K562 (cell line): Measurements from ENCODE around the gene DUOX2. TPM values are rescaled to one million over a fixed set of nuclear protein-coding genes. Genes with fewer than 3 reads are reported as not detected.
"Not testable (repeated sequence)": the region's sequence is repeated elsewhere in the genome, so short reads cannot be mapped to it uniquely, and the experiment has no call there.

ENCODE experiments used
- ATAC-seq: fragments of 200-7000 bp; cut with Tn5 transposase; 3 replicates; pipeline ENCODE4 v1.9.1; 2020; ENCODE audit warnings: moderate library complexity
- BruUV-seq: library from RNA; stranded (reverse); fragments of 400-500 nt; replicated peaks from 2 replicates; lab custom pipeline; 2021; lab: Mats Ljungman, UMichigan
- CTCF ChIA-PET: fragments of 300-600 bp; formaldehyde crosslinking; extraction: SDS; loops from one replicate; lab custom pipeline; 2021; ENCODE audit warnings: low intra/inter-chr PET ratio; lab: Yijun Ruan, JAX
- POLR2A ChIA-PET: fragments of 300-600, 350-650 bp; sonication (Branson Sonifier 250); formaldehyde crosslinking; extraction: SDS; loops from one replicate; lab custom pipeline; 2021; ENCODE audit warnings: antibody characterized with exemption, inconsistent platforms; lab: Yijun Ruan, JAX
- DNase-seq, 4 experiments: peaks; one replicate each; pipeline versions ENCODE4 v3.0.0 to v3.0.0-alpha.2; 2011 to 2018; ENCODE audit warnings: low spot score in 3 of 4, mixed read lengths in 3 of 4; ENCODE audit errors: extremely low read depth in 1 of 4
- FAIRE-seq: peaks from 2 replicates; lab custom pipeline; 2011; peaks lifted over from hg19 to GRCh38; lab: Jason Lieb, UNC
- H2AFZ ChIP-seq: 2 replicates; pipeline ENCODE4 v1.6.0; 2011; ENCODE audit warnings: low read depth, low read length, control low read depth, inconsistent platforms
- H3K27ac ChIP-seq: fragments of 200-600 bp; 3 replicates; pipeline ENCODE4 v1.8.0; 2011; ENCODE audit warnings: low read depth, mild to moderate bottlenecking, control low read depth, inconsistent platforms, low read length, moderate library complexity, mixed read lengths; ENCODE audit errors: extremely low read depth
- H3K27me3 ChIP-seq, 2 experiments: fragments of 300-600 bp in 1 of 2; 2 replicates in 1 of 2; 3 replicates in 1 of 2; pipeline versions ENCODE4 v1.6.0 to v1.8.0; 2011; ENCODE audit warnings: inconsistent platforms in 2 of 2, low read length in 2 of 2, mild to moderate bottlenecking in 1 of 2, mixed read lengths in 1 of 2, moderate library complexity in 1 of 2; ENCODE audit not compliant: control insufficient read depth in 2 of 2, insufficient read depth in 2 of 2
- H3K36me3 ChIP-seq: fragments of 300-600 bp; 3 replicates; pipeline ENCODE4 v1.8.0; 2011; ENCODE audit warnings: mild to moderate bottlenecking, low read length, inconsistent platforms; ENCODE audit not compliant: control insufficient read depth, insufficient read depth
- H3K4me1 ChIP-seq, 2 experiments: fragments of 200-600 bp in 1 of 2; replicated peaks in 1 of 2; 2 replicates in 1 of 2; 3 replicates in 1 of 2; pipeline versions ENCODE4 v1.5.1 to v1.8.0; 2011; ENCODE audit warnings: inconsistent platforms in 2 of 2, low read length in 2 of 2, mild to moderate bottlenecking in 1 of 2, mixed read lengths in 1 of 2, moderate library complexity in 1 of 2; ENCODE audit not compliant: control insufficient read depth in 2 of 2, insufficient read depth in 2 of 2
- H3K4me2 ChIP-seq: 2 replicates; pipeline ENCODE4 v1.6.1; 2011; ENCODE audit warnings: low read length, control low read depth, inconsistent platforms, mixed read lengths; ENCODE audit not compliant: insufficient read depth
- H3K4me3 ChIP-seq: fragments of 200-600 bp; sonication (generic), shearing (Covaris generic); 2 replicates; pipeline ENCODE4 v1.5.1; 2016; ENCODE audit warnings: control low read depth, inconsistent platforms
- H3K79me2 ChIP-seq: fragments of 200-600 bp; 3 replicates; pipeline ENCODE4 v1.8.0; 2011; ENCODE audit warnings: low read length, inconsistent platforms; ENCODE audit not compliant: control insufficient read depth, insufficient read depth
- H3K9ac ChIP-seq, 2 experiments: 2 replicates each; pipeline versions ENCODE4 v1.6.0 to v1.6.1; 2011; ENCODE audit warnings: low read depth in 2 of 2, low read length in 2 of 2, control low read depth in 1 of 2, inconsistent platforms in 1 of 2, mild to moderate bottlenecking in 1 of 2, mixed read lengths in 1 of 2; ENCODE audit not compliant: insufficient read depth in 1 of 2
- H3K9me1 ChIP-seq: one replicate; pipeline ENCODE4 v1.6.0; 2011; ENCODE audit warnings: inconsistent platforms, mild to moderate bottlenecking, low read length, moderate library complexity; ENCODE audit not compliant: control insufficient read depth, insufficient read depth
- H3K9me3 ChIP-seq: replicated peaks from 2 replicates; pipeline ENCODE4 v1.5.1; 2011; ENCODE audit warnings: low read depth, low read length, inconsistent platforms; ENCODE audit not compliant: control insufficient read depth, insufficient read depth
- H4K20me1 ChIP-seq: replicated peaks from 2 replicates; pipeline ENCODE4 v1.6.1; 2011; ENCODE audit warnings: low read length, inconsistent platforms, mixed read lengths; ENCODE audit not compliant: control insufficient read depth, insufficient read depth
- NFIC ChIP-seq: fragments of 450-650 bp; IDR thresholded peaks from 2 replicates; pipeline ENCODE4 v1.6.1; 2017; ENCODE audit warnings: mild to moderate bottlenecking, inconsistent platforms
- WGBS: fragments of 100-300 bp; shearing (Covaris generic); methylation state at CpG from one replicate; pipeline ENCODE4 v1.1.6; 2016; ENCODE audit warnings: low coverage, mixed read lengths; ENCODE audit not compliant: insufficient coverage; ENCODE audit errors: missing lambda C conversion rate; 5-methylcytosine and 5-hydroxymethylcytosine counted together
- in situ Hi-C: fragments of 300-500 bp; cut with MboI; formaldehyde crosslinking; loops from 4 replicates; pipeline ENCODE4 v1.15.0; 2018; ENCODE audit warnings: inconsistent platforms, mixed read lengths
- intact Hi-C: fragments of 100-400 bp; cut with micrococcal nuclease; formaldehyde crosslinking; loops from 2 replicates; pipeline ENCODE4 v1.14.2; 2022
- polyA plus RNA-seq, 8 experiments: library from polyadenylated mRNA; depleted of rRNA in 4 of 8; stranded (reverse) in 5 of 8; unstranded in 3 of 8; fragments of >200 nt; fragmentation: Nextera tagmentation in 2 of 8; fragmentation: Illumina TruSeq in 1 of 8; extraction: Ambion mirVana in 2 of 8; extraction: Trizol in 1 of 8; gene quantifications; 2 replicates each; pipeline versions ENCODE4 v1.2.1 to v1.2.3, GENCODE V29; 2011 to 2014; ENCODE audit warnings: inconsistent platforms in 1 of 8, missing spikeins in 1 of 8
- total RNA-seq, 7 experiments: library from RNA; depleted of rRNA in 6 of 7; stranded (reverse); fragments of >200 nt in 6 of 7; fragmentation: Illumina TruSeq in 2 of 7; extraction: Trizol in 2 of 7; gene quantifications; 2 replicates each; pipeline versions ENCODE4 v1.2.1 to v1.2.3, GENCODE V29; 2011 to 2021; ENCODE audit warnings: low replicate concordance in 1 of 7
- TF ChIP-seq, protein P1 (sequence below): fragments of 450-650 bp; IDR thresholded peaks from 2 replicates; pipeline ENCODE4 v1.6.1; 2017; ENCODE audit warnings: antibody characterized with exemption, mild to moderate bottlenecking

The DUOX2 gene
- total and polyA plus RNA-seq, 9 of the 15 experiments (the other 6 are each of a cell fraction or from before 2014, with no cell fraction given), result 0.01 to 0.03 (median 0.02) TPM; not detected in 6

DNA sequence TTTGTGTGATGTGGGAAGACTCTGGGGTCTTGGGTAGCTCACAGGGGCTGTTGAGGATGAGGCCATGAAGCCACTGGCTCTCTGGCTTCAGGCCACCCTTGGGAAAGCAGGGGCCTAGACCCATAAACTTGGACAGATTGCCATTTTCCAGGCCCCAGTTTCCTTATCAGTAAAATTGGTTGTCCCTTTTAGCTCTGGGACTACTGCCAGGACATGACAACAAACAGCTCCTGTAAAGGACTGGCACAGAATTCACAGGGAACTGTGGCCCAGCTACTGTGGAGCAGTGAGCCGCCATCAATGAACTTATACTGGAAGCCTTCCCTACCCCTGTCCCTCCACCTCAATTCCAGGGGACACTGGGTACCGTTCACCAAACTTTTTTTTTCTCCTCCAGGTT is 36.6 kb downstream of the DUOX2 start:
- H3K9me1 ChIP-seq, H2AFZ ChIP-seq, H3K4me3 ChIP-seq, H4K20me1 ChIP-seq, H3K9me3 ChIP-seq, intact Hi-C loops, ATAC-seq, POLR2A ChIA-PET, H3K36me3 ChIP-seq, DNase-seq, H3K27me3 ChIP-seq, H3K9ac ChIP-seq, H3K79me2 ChIP-seq, BruUV-seq, H3K27ac ChIP-seq, CTCF ChIA-PET, H3K4me2 ChIP-seq, in situ Hi-C loops: not testable (repeated sequence)
- peaks cover 12 to 24% of the 10 kb centered on the region in 2 experiments for H3K4me1 ChIP-seq
- WGBS, result 11% methylated on average over 2 of the region's 2 CpGs
- peak; percentile 70 for FAIRE-seq
- peak; percentile 49; the same call in 1 of the 2 replicates for TF ChIP-seq NFIC
- TF ChIP-seq, protein P1, sequence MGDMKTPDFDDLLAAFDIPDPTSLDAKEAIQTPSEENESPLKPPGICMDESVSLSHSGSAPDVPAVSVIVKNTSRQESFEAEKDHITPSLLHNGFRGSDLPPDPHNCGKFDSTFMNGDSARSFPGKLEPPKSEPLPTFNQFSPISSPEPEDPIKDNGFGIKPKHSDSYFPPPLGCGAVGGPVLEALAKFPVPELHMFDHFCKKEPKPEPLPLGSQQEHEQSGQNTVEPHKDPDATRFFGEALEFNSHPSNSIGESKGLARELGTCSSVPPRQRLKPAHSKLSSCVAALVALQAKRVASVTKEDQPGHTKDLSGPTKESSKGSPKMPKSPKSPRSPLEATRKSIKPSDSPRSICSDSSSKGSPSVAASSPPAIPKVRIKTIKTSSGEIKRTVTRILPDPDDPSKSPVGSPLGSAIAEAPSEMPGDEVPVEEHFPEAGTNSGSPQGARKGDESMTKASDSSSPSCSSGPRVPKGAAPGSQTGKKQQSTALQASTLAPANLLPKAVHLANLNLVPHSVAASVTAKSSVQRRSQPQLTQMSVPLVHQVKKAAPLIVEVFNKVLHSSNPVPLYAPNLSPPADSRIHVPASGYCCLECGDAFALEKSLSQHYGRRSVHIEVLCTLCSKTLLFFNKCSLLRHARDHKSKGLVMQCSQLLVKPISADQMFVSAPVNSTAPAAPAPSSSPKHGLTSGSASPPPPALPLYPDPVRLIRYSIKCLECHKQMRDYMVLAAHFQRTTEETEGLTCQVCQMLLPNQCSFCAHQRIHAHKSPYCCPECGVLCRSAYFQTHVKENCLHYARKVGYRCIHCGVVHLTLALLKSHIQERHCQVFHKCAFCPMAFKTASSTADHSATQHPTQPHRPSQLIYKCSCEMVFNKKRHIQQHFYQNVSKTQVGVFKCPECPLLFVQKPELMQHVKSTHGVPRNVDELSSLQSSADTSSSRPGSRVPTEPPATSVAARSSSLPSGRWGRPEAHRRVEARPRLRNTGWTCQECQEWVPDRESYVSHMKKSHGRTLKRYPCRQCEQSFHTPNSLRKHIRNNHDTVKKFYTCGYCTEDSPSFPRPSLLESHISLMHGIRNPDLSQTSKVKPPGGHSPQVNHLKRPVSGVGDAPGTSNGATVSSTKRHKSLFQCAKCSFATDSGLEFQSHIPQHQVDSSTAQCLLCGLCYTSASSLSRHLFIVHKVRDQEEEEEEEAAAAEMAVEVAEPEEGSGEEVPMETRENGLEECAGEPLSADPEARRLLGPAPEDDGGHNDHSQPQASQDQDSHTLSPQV, result peak; percentile 22; the same call in 1 of the 2 replicates

DNA sequence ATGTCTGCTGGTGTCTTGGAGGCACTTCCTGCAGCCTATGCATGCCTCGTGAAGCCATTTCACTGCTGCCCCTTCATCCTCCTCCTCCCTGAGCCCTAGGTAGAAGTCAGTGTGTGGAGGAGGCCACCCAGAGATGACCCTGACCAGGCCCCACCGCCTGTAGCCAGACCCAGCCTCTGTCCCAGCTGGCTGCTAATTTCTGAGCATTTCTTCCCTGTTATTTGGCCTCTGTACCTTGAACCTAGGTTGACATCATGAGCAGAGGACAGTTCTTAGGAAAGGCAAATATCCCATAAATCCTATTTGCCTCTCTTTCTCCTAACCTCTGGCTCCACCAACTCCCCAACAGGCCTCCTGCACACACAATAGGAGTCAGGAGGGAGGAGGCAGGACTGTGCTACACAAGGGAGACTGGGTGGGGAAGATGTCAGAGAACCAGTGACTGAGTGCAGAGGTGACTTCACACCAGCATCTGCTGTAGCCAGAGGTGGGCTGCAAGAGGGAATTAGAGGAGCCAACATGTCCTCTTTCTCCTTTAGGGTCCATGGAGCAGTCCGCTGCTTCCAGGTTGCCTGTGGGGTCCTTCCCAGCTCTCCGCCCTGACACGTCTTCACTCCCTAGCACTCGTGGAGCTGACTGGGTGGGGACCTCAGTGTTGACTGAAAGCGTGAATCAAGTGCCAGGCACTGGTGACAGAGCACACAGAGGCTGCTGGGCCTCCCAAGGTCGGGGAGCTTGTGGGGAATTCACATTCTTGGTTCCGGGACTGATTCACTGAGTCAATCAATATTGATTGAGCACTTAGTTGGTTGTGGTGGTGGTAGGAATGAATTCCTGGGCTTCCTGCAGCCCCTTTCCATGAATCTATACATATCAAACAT is 38.3 kb downstream of the DUOX2 start:
- H2AFZ ChIP-seq, H4K20me1 ChIP-seq, H3K9ac ChIP-seq, in situ Hi-C loops, BruUV-seq, intact Hi-C loops, CTCF ChIA-PET, ATAC-seq, H3K27me3 ChIP-seq, H3K4me2 ChIP-seq, H3K9me1 ChIP-seq, H3K36me3 ChIP-seq, H3K27ac ChIP-seq, H3K79me2 ChIP-seq, H3K4me3 ChIP-seq, POLR2A ChIA-PET, H3K9me3 ChIP-seq, DNase-seq: not testable (repeated sequence)
- H3K4me1 ChIP-seq, result peaks cover 12 to 24% of the 10 kb centered on the region in 2 experiments
- no CpG with 5 or more reads among the region's 9 CpGs for WGBS
- FAIRE-seq, result peak; percentile 55

GRCh38 chr15:45073602-45074001 is 40.4 kb downstream of the DUOX2 start:
- intact Hi-C loops, POLR2A ChIA-PET, CTCF ChIA-PET, H3K9ac ChIP-seq, DNase-seq, H4K20me1 ChIP-seq, H3K79me2 ChIP-seq, ATAC-seq, H3K27me3 ChIP-seq, H3K4me2 ChIP-seq, H3K4me3 ChIP-seq, H3K9me1 ChIP-seq, BruUV-seq, in situ Hi-C loops, H2AFZ ChIP-seq, H3K27ac ChIP-seq, FAIRE-seq, H3K9me3 ChIP-seq: not testable (repeated sequence)
- Histone ChIP-seq H3K4me1 (peaks cover 6 to 14% of the 10 kb centered on the region in 2 experiments), H3K36me3 (peaks cover 11% of the 10 kb centered on the region; the same call in 1 of the 3 replicates)
